GM23338 (cell line): ENCODE data around the gene CCDC92. TPM values are rescaled to one million over a fixed set of nuclear protein-coding genes. Genes with fewer than 3 reads are reported as not detected.

Experiments
- ATAC-seq: fragments of 200-7000 bp; cut with Tn5 transposase; 3 replicates; pipeline ENCODE4 v1.9.1; 2020
- DNase-seq: peaks from one replicate; pipeline ENCODE4 v3.0.0-alpha.2; 2015; ENCODE audit warnings: low spot score
- H2AFZ ChIP-seq: fragments of 200-600 bp; sonication (generic); 2 replicates; pipeline ENCODE4 v1.8.0; 2016; ENCODE audit warnings: antibody characterized with exemption, mild to moderate bottlenecking, moderate library complexity
- H3F3A ChIP-seq: fragments of 200-600 bp; sonication (generic); replicated peaks from 2 replicates; pipeline ENCODE4 v1.8.0; 2017; ENCODE audit warnings: antibody characterized with exemption, mixed run types, low read depth
- H3K27ac ChIP-seq: fragments of 200-600 bp; sonication (generic); 2 replicates; pipeline ENCODE4 v1.6.1; 2016; ENCODE audit warnings: low read depth
- H3K27me3 ChIP-seq: fragments of 200-600 bp; sonication (generic); 2 replicates; pipeline ENCODE4 v1.8.0; 2016; ENCODE audit warnings: mild to moderate bottlenecking, mixed run types, moderate library complexity; ENCODE audit not compliant: insufficient read depth
- H3K36me3 ChIP-seq: fragments of 200-600 bp; sonication (generic); 2 replicates; pipeline ENCODE4 v1.8.0; 2016; ENCODE audit warnings: mild to moderate bottlenecking; ENCODE audit not compliant: insufficient read depth
- H3K4me1 ChIP-seq: fragments of 200-600 bp; sonication (generic); 2 replicates; pipeline ENCODE4 v1.8.0; 2016; ENCODE audit warnings: mild to moderate bottlenecking, moderate library complexity; ENCODE audit not compliant: insufficient read depth
- H3K4me2 ChIP-seq: fragments of 200-600 bp; sonication (generic); 2 replicates; pipeline ENCODE4 v1.7.1; 2017; ENCODE audit warnings: mixed run types
- H3K4me3 ChIP-seq: fragments of 200-600 bp; sonication (generic); 2 replicates; pipeline ENCODE4 v1.6.1; 2016; ENCODE audit warnings: mixed run types
- H3K79me2 ChIP-seq: fragments of 200-600 bp; sonication (generic); replicated peaks from 2 replicates; pipeline ENCODE4 v1.8.0; 2017; ENCODE audit warnings: mild to moderate bottlenecking; ENCODE audit not compliant: insufficient read depth
- H3K9me2 ChIP-seq: fragments of 200-600 bp; sonication (generic); 2 replicates; pipeline ENCODE4 v1.8.0; 2017; ENCODE audit not compliant: insufficient read depth
- H4K20me1 ChIP-seq: fragments of 200-600 bp; sonication (generic); replicated peaks from 2 replicates; pipeline ENCODE4 v1.8.0; 2017; ENCODE audit warnings: mild to moderate bottlenecking; ENCODE audit not compliant: insufficient read depth
- H3K27ac Mint-ChIP-seq: 2 replicates; pipeline ENCODE4 v1.8.0; 2020; ENCODE audit warnings: inconsistent platforms, mild to moderate bottlenecking, moderate library complexity, mixed read lengths
- H3K27me3 Mint-ChIP-seq: 3 replicates; pipeline ENCODE4 v1.8.0; 2022; ENCODE audit warnings: low read depth, mild to moderate bottlenecking, moderate library complexity, mixed read lengths, inconsistent platforms; ENCODE audit not compliant: insufficient read depth, poor library complexity
- H3K36me3 Mint-ChIP-seq: 3 replicates; pipeline ENCODE4 v1.8.0; 2021; ENCODE audit warnings: low read depth, mild to moderate bottlenecking, inconsistent platforms, moderate library complexity, mixed read lengths
- H3K4me1 Mint-ChIP-seq: 3 replicates; pipeline ENCODE4 v1.8.0; 2020; ENCODE audit warnings: mild to moderate bottlenecking, inconsistent platforms, mixed read lengths
- H3K4me3 Mint-ChIP-seq: 3 replicates; pipeline ENCODE4 v1.8.0; 2021; ENCODE audit warnings: moderate library complexity, mild to moderate bottlenecking, inconsistent platforms, mixed read lengths
- H3K9me3 Mint-ChIP-seq: 3 replicates; pipeline ENCODE4 v1.8.0; 2020; ENCODE audit warnings: moderate library complexity, mild to moderate bottlenecking, inconsistent platforms, mixed read lengths
- CREB1 ChIP-seq: fragments of 250-450 bp; sonication (Bioruptor Pico); IDR thresholded peaks from 2 replicates; pipeline ENCODE4 v1.5.0; 2020; ENCODE audit warnings: low read depth, mild to moderate bottlenecking, moderate library complexity
- CTCF ChIP-seq, 2 experiments: fragments of 200-600 bp in 1 of 2; sonication (generic) in 1 of 2; conservative IDR thresholded peaks; 2 replicates each; pipeline versions ENCODE4 v1.5.1 to v1.6.1; 2016 to 2017; ENCODE audit warnings: antibody characterized with exemption in 2 of 2, low read depth in 2 of 2, mild to moderate bottlenecking in 2 of 2, moderate library complexity in 1 of 2
- ETS1 ChIP-seq: IDR thresholded peaks from 2 replicates; pipeline ENCODE4 v1.6.1; 2016; ENCODE audit warnings: antibody characterized with exemption
- EZH2phosphoT487 ChIP-seq: fragments of 200-600 bp; sonication (generic); IDR thresholded peaks from one replicate; pipeline ENCODE4 v1.8.1; 2018; ENCODE audit warnings: antibody characterized with exemption; ENCODE audit not compliant: unreplicated experiment
- JUNB ChIP-seq: IDR thresholded peaks from one replicate; pipeline ENCODE4 v1.6.1; 2016; ENCODE audit warnings: antibody characterized with exemption; ENCODE audit not compliant: unreplicated experiment
- NANOG ChIP-seq: IDR thresholded peaks from 2 replicates; pipeline ENCODE4 v1.6.1; 2016; ENCODE audit warnings: antibody characterized with exemption, borderline replicate concordance
- POLR2AphosphoS5 ChIP-seq: IDR thresholded peaks from 2 replicates; pipeline ENCODE4 v1.6.1; 2016; ENCODE audit warnings: antibody characterized with exemption, low read depth
- ZNF114 ChIP-seq: fragments of 250-450 bp; sonication (Bioruptor Pico); IDR thresholded peaks from 2 replicates; pipeline ENCODE4 v1.5.0; 2020; ENCODE audit warnings: mild to moderate bottlenecking, moderate library complexity
- ZNF331 ChIP-seq: fragments of 250-450 bp; sonication (Bioruptor Pico); IDR thresholded peaks from 2 replicates; pipeline ENCODE4 v1.5.0; 2020; ENCODE audit warnings: low read depth, mild to moderate bottlenecking, moderate library complexity
- ZNF462 ChIP-seq: fragments of 250-450 bp; sonication (Bioruptor Pico); IDR thresholded peaks from 2 replicates; pipeline ENCODE4 v1.5.0; 2020; ENCODE audit warnings: mild to moderate bottlenecking, moderate library complexity
- polyA plus RNA-seq: library from polyadenylated mRNA; unstranded; fragments of >200 nt; fragmentation: Nextera tagmentation; extraction: Ambion mirVana; gene quantifications from 2 replicates; pipeline ENCODE4 v1.2.1, GENCODE V29; 2016
- total RNA-seq: library from RNA; depleted of rRNA; stranded (reverse); fragments of >200 nt; shearing (Covaris generic); gene quantifications from 2 replicates; pipeline ENCODE4 v1.2.3, GENCODE V29; 2014

CCDC92 gene
- total and polyA plus RNA-seq, 2 experiments from 2014 or later, result 0.08 to 0.31 TPM

GRCh38 chr12:123910057-123910456 lies 62.6 kb downstream of the CCDC92 start (continued):
- TF ChIP-seq CTCF (conservative IDR thresholded peaks at IDR 0.05; ENCODE audit: low read depth in 2 of 2) (no peak), EZH2phosphoT487 (no peak), CREB1 (CRISPR knock-in tag) (no peak)

- DNase-seq, result no peak
- H3K4me3 ChIP-seq, result no peak overlapping the region
- no peak overlapping the region for H3K4me2 ChIP-seq
- TF ChIP-seq CREB1 (CRISPR knock-in tag) (no peak), CTCF (conservative IDR thresholded peaks at IDR 0.05; ENCODE audit: low read depth in 2 of 2) (no peak), JUNB (no peak), NANOG (no peak), EZH2phosphoT487 (no peak), ETS1 (no peak), ZNF331 (CRISPR knock-in tag) (no peak), ZNF462 (no peak), ZNF114 (CRISPR knock-in tag) (no peak), POLR2AphosphoS5 (no peak)
These were observed 63.5 kb downstream of the CCDC92 start for GRCh38 chr12:123908884-123909725.

More at GRCh38 chr12:123908884-123909725, 63.5 kb downstream of the CCDC92 start:
- Histone ChIP-seq H3K4me1 (no peaks in the 10 kb centered on the region), H2AFZ (no peak overlapping the region), H3K9me2 (no peaks in the 10 kb centered on the region), H3K27me3 (no peaks in the 10 kb centered on the region), H3K36me3 (no peaks in the 10 kb centered on the region), H3K27ac (no peak overlapping the region), H3F3A (no peaks in the 10 kb centered on the region; the same call in 1 of the 2 replicates), H4K20me1 (no peaks in the 10 kb centered on the region), H3K79me2 (no peaks in the 10 kb centered on the region)
- Mint-ChIP-seq H3K27ac (no peak overlapping the region), H3K36me3 (peaks cover 10% of the 10 kb centered on the region), H3K4me1 (no peaks in the 10 kb centered on the region), H3K4me3 (no peak overlapping the region), H3K27me3 (peaks cover 43% of the 10 kb centered on the region), H3K9me3 (peaks cover 15% of the 10 kb centered on the region)
- no peak for ATAC-seq
